Fibroblast of skin of right quadriceps (primary cell): ENCODE measurements around the gene TNNC2.

Experiments
- DNase-seq: peaks from one replicate; pipeline ENCODE4 v3.0.0-alpha.2; 2013

The TNNC2 gene

GRCh38 chr20:45779011-45779915 lies 47.8 kb downstream of the TNNC2 start:
- peak; percentile 99 for DNase-seq

- no peak for DNase-seq
These were observed 50.2 kb downstream of the TNNC2 start for GRCh38 chr20:45776931-45777330.

GRCh38 chr20:45775411-45775810 lies 51.7 kb downstream of the TNNC2 start:
- DNase-seq = no peak

- no peak for DNase-seq
These were observed 52.2 kb downstream of the TNNC2 start for GRCh38 chr20:45774945-45775344.
